Type B pancreatic cell (in vitro differentiated cells): ENCODE measurements around the gene FAM171A1. TPM values are rescaled to one million over a fixed set of nuclear protein-coding genes. Genes with fewer than 3 reads are reported as not detected.

ENCODE experiments used
- DNase-seq: peaks from one replicate; pipeline ENCODE4 v3.0.0; 2021; ENCODE audit warnings: mixed read lengths; ENCODE audit not compliant: unreplicated experiment; ENCODE audit errors: extremely low spot score
- H3K27ac Mint-ChIP-seq: 2 replicates; pipeline ENCODE4 v1.8.0; 2021; ENCODE audit warnings: mild to moderate bottlenecking, mixed read lengths
- H3K27me3 Mint-ChIP-seq: 2 replicates; pipeline ENCODE4 v1.8.0; 2021; ENCODE audit warnings: mixed read lengths
- H3K36me3 Mint-ChIP-seq: 2 replicates; pipeline ENCODE4 v1.8.0; 2021; ENCODE audit warnings: mixed read lengths
- H3K4me1 Mint-ChIP-seq: one replicate; pipeline ENCODE4 v1.8.0; 2021; ENCODE audit warnings: mixed read lengths; ENCODE audit not compliant: unreplicated experiment
- H3K4me3 Mint-ChIP-seq: 2 replicates; pipeline ENCODE4 v1.8.0; 2021; ENCODE audit warnings: mild to moderate bottlenecking, mixed read lengths
- H3K9me3 Mint-ChIP-seq: 2 replicates; pipeline ENCODE4 v1.8.0; 2021; ENCODE audit warnings: mixed read lengths
- CTCF ChIP-seq: fragments of 200-600 bp; sonication (generic); conservative IDR thresholded peaks from 2 replicates; pipeline ENCODE4 v1.5.0; 2021; ENCODE audit warnings: antibody characterized with exemption, mild to moderate bottlenecking
- total RNA-seq: library from RNA; stranded (reverse); gene quantifications from 2 replicates; pipeline ENCODE4 v1.2.1, GENCODE V29; 2021; ENCODE audit warnings: low replicate concordance

The FAM171A1 gene
- total RNA-seq, 1 donor from 2014 or later = 49.3 TPM

- H3K27me3 Mint-ChIP-seq = no peaks in the 10 kb centered on the region
- peaks cover 16% of the 10 kb centered on the region for H3K4me1 Mint-ChIP-seq
- TF ChIP-seq CTCF = no peak
- peak overlapping the region; percentile 40 for H3K27ac Mint-ChIP-seq
- no peak for DNase-seq
- peak overlapping the region; percentile 58 for H3K4me3 Mint-ChIP-seq
- H3K9me3 Mint-ChIP-seq = no peaks in the 10 kb centered on the region
- peaks cover 8% of the 10 kb centered on the region for H3K36me3 Mint-ChIP-seq
Observed at GRCh38 chr10:15253951-15254807, 116.9 kb downstream of the FAM171A1 start.

GRCh38 chr10:15252396-15252795, 118.7 kb downstream of the FAM171A1 start:
- no peak for DNase-seq
- H3K4me3 Mint-ChIP-seq = no peak overlapping the region
- H3K27ac Mint-ChIP-seq = no peak overlapping the region
- peaks cover 16% of the 10 kb centered on the region for H3K4me1 Mint-ChIP-seq
- TF ChIP-seq CTCF = no peak
- H3K9me3 Mint-ChIP-seq = no peaks in the 10 kb centered on the region
- H3K36me3 Mint-ChIP-seq = peaks cover 8% of the 10 kb centered on the region
- H3K27me3 Mint-ChIP-seq = no peaks in the 10 kb centered on the region

GRCh38 chr10:15251791-15252380, 119.2 kb downstream of the FAM171A1 start:
- DNase-seq = no peak

GRCh38 chr10:15245530-15245929, 125.6 kb downstream of the FAM171A1 start:
- peak; percentile 58 for TF ChIP-seq CTCF
- Mint-ChIP-seq H3K27ac (no peak overlapping the region), H3K4me3 (no peak overlapping the region), H3K27me3 (no peaks in the 10 kb centered on the region), H3K9me3 (no peaks in the 10 kb centered on the region), H3K4me1 (no peaks in the 10 kb centered on the region), H3K36me3 (peaks cover 3% of the 10 kb centered on the region)
- DNase-seq = no peak

More at GRCh38 chr10:15251791-15252380, 119.2 kb downstream of the FAM171A1 start:
- H3K4me3 Mint-ChIP-seq = no peak overlapping the region
- no peaks in the 10 kb centered on the region for H3K27me3 Mint-ChIP-seq
- no peaks in the 10 kb centered on the region for H3K9me3 Mint-ChIP-seq
- peaks cover 15% of the 10 kb centered on the region for H3K4me1 Mint-ChIP-seq
- H3K27ac Mint-ChIP-seq = no peak overlapping the region
- TF ChIP-seq CTCF = no peak
- H3K36me3 Mint-ChIP-seq = peaks cover 8% of the 10 kb centered on the region

- Mint-ChIP-seq H3K9me3 (no peaks in the 10 kb centered on the region), H3K4me3 (no peak overlapping the region), H3K27ac (no peak overlapping the region), H3K27me3 (no peaks in the 10 kb centered on the region), H3K4me1 (no peaks in the 10 kb centered on the region), H3K36me3 (no peaks in the 10 kb centered on the region)
- TF ChIP-seq CTCF = no peak
- DNase-seq = no peak
Observed at GRCh38 chr10:15244635-15245197, 126.4 kb downstream of the FAM171A1 start.
